Esophagus mucosa (tissue), 1 donor: ENCODE measurements around the gene PCDHA10. TPM values are rescaled to one million over a fixed set of nuclear protein-coding genes. Genes with fewer than 3 reads are reported as not detected.
"Not testable (repeated sequence)": the region's sequence is repeated elsewhere in the genome, so short reads cannot be mapped to it uniquely, and the experiment has no call there.

Experiments
- ATAC-seq: fragments of 200-7000 bp; cut with Tn5 transposase; one replicate; pipeline ENCODE4 v1.9.1; 2020
- total RNA-seq: library from RNA; stranded (reverse); gene quantifications from one replicate; pipeline ENCODE4 v1.2.4, GENCODE V29; 2023
- donor health status: DM: yes; HTN: yes; CAD: no.

Gene PCDHA10
- total RNA-seq, 1 donor from 2014 or later, result 0.08 TPM

DNA sequence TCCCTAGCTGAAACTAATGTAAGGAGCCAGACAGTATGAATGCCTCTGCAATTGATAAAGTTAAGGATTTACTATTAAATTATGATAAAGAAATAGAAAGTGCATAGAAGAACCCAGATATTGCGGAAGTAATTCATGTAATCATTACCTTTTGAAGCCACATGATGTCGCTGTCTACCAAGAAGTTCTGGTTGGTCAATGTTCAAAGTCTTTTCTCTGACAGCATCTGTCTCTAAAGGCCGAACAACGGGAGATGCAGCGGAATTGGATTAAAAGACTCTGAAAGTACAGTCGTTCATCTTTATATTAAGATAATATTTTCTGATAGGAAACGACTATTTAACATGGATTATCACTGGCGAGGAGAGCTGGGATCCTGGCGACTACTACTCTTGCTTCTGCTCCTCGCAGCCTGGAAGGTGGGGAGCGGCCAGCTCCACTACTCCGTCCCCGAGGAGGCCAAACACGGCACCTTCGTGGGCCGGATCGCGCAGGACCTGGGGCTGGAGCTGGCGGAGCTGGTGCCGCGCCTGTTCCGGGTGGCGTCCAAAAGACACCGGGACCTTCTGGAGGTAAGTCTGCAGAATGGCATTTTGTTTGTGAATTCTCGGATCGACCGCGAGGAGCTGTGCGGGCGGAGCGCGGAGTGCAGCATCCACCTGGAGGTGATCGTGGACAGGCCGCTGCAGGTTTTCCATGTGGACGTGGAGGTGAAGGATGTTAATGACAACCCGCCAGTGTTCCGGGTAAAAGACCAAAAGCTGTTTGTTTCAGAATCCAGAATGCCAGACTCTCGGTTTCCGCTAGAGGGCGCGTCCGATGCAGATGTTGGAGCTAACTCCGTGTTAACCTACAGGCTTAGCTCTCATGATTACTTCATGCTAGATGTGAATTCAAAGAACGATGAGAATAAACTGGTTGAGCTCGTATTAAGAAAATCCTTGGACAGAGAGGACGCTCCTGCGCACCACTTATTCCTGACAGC, 14.4 kb upstream of the PCDHA10 start, which contains the start of gene PCDHA8:
Gene PCDHA8, plus strand, starts transcription at position 210 of the 985 bp plus-strand sequence. Its CDS starts 135 bp downstream, at position 345.
- ATAC-seq, result no peak

DNA sequence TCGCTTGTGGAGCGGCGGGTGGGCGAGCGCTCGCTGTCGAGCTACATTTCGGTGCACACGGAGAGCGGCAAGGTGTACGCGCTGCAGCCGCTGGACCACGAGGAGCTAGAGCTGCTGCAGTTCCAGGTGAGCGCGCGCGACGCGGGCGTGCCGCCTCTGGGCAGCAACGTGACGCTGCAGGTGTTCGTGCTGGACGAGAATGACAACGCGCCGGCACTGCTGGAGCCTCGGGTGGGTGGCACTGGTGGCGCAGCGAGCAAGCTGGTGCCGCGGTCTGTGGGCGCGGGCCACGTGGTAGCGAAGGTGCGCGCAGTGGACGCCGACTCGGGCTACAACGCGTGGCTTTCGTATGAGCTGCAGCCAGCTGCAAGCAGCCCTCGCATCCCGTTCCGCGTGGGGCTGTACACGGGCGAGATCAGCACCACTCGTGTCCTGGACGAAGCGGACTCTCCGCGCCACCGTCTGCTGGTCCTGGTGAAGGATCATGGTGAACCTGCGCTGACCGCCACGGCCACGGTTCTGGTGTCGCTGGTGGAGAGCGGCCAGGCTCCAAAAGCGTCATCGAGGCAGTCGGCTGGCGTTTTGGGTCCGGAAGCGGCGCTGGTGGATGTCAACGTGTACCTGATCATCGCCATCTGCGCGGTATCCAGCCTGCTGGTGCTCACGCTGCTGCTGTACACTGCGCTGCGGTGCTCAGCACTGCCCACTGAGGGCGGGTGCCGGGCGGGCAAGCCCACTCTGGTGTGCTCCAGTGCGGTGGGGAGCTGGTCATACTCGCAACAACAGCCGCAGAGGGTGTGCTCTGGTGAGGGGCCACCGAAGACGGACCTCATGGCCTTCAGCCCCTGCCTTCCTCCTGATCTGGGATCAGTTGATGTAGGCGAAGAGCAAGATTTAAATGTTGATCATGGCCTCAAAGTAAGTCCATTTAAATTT, 12.6 kb upstream of the PCDHA10 start:
- no peak for ATAC-seq

DNA sequence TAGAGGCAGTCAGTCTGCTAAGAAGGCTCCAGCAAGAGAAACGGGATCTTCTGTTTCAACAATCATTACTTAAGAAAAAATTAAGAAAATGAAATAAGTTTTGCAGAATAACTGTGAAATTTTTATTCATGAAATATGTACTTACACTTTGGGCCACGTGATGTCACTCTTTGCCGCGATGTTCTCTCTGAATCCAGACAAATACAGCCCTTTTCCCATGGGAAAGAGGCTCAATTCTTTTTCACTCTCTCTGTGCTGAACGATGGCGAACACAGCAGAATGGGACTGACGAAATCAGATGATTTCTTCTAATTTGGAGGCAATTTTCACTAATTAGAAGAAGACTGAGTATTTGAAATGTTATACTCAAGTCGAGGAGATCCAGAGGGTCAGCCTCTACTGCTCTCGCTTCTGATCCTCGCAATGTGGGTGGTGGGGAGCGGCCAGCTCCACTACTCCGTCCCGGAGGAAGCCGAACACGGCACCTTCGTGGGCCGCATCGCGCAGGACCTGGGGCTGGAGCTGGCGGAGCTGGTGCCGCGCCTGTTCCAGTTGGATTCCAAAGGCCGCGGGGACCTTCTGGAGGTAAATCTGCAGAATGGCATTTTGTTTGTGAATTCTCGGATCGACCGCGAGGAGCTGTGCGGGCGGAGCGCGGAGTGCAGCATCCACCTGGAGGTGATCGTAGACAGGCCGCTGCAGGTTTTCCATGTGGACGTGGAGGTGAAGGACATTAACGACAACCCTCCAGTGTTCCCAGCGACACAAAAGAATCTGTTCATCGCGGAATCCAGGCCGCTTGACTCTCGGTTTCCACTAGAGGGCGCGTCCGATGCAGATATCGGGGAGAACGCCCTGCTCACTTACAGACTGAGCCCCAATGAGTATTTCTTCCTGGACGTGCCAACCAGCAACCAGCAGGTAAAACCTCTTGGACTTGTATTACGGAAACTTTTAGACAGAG, 7.3 kb upstream of the PCDHA10 start, which contains the start of gene PCDHA9:
Gene PCDHA9, plus strand, starts transcription at position 244 of the 964 bp plus-strand sequence. Its CDS starts 114 bp downstream, at position 358.
- ATAC-seq, result not testable (repeated sequence)

DNA sequence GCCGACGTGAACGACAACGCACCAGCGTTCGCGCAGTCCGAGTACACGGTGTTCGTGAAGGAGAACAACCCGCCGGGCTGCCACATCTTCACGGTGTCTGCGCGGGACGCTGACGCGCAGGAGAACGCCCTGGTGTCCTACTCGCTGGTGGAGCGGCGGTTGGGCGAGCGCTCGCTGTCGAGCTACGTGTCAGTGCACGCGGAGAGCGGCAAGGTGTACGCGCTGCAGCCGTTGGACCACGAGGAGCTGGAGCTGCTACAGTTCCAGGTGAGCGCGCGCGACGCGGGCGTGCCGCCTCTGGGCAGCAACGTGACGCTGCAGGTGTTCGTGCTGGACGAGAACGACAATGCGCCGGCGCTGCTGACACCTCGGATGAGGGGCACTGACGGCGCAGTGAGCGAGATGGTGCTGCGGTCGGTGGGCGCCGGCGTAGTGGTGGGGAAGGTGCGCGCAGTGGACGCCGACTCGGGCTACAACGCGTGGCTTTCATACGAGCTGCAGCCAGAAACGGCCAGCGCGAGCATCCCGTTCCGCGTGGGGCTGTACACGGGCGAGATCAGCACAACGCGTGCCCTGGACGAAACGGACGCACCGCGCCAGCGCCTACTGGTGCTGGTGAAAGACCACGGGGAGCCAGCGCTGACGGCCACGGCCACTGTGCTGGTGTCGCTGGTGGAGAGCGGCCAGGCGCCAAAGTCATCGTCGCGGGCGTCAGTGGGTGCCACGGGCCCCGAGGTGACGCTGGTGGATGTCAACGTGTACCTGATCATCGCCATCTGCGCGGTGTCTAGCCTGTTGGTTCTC, 5.7 kb upstream of the PCDHA10 start:
- not testable (repeated sequence) for ATAC-seq

DNA sequence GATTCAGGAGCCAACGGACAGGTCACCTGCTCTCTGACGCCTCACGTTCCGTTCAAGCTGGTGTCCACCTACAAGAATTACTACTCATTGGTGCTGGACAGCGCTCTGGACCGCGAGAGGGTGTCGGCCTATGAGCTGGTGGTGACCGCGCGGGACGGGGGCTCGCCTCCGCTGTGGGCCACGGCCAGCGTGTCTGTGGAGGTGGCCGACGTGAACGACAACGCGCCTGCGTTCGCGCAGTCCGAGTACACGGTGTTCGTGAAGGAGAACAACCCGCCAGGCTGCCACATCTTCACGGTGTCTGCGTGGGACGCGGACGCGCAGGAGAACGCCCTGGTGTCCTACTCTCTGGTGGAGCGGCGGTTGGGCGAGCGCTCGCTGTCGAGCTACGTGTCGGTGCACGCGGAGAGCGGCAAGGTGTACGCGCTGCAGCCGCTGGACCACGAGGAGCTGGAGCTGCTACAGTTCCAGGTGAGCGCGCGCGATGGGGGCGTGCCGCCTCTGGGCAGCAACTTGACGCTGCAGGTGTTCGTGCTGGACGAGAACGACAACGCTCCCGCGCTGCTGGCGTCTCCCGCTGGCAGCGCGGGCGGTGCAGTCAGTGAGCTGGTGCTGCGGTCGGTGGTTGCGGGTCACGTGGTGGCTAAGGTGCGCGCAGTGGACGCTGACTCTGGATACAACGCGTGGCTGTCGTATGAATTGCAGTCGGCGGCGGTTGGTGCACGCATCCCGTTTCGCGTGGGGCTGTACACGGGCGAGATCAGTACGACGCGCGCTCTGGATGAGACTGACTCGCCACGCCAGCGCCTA, 1.7 kb downstream of the PCDHA10 start:
- ATAC-seq, result no peak

DNA sequence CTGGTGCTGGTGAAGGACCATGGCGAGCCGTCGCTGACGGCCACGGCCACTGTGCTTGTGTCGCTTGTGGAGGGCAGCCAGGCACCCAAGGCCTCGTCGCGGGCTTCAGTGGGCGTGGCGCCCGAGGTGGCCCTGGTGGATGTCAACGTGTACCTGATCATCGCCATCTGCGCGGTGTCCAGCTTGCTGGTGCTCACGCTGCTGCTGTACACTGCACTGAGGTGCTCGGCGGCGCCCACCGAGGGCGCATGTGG, 2.2 kb downstream of the PCDHA10 start:
- ATAC-seq, result no peak

DNA sequence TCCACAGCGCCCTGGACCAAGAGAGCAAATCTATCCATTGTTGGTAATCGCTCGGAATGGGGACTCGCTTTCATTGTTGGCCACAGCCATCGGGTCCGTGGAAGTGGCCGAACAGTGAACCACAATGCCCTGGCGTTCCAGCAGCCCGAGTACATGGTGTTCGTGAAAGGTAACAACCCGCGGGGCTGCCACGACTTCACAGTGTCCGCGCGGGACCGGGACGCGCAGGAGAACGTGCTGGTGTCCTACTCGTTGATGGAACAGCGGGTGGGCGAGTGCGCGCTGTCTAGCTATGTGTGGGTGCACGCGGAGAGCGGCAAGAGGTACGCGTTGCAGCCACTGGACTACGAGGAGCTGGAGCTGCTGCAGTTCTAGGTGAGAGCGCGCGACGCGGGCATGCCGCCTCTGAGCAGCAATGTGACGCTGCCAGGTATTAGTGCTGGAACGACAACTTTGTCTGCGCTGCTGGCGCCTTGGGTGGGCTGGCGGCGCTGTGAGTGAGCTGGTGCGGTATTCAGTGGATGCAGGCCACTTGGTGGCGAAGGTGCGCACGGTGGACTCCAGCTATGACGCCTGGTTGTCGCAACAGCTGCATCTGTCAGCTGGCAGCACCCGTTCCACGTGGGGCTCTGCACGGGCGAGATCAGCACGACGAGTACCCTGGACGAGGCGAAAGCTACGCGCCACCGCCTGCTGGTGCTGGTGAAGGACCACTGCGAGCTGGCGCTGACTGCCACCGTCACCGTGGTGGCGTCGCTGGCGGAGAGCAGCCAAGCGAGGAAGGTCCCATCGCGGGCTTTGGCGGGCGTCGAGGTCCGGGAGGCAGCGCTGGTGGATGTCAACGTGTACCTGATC, 7.0 kb downstream of the PCDHA10 start:
- ATAC-seq, result no peak

DNA sequence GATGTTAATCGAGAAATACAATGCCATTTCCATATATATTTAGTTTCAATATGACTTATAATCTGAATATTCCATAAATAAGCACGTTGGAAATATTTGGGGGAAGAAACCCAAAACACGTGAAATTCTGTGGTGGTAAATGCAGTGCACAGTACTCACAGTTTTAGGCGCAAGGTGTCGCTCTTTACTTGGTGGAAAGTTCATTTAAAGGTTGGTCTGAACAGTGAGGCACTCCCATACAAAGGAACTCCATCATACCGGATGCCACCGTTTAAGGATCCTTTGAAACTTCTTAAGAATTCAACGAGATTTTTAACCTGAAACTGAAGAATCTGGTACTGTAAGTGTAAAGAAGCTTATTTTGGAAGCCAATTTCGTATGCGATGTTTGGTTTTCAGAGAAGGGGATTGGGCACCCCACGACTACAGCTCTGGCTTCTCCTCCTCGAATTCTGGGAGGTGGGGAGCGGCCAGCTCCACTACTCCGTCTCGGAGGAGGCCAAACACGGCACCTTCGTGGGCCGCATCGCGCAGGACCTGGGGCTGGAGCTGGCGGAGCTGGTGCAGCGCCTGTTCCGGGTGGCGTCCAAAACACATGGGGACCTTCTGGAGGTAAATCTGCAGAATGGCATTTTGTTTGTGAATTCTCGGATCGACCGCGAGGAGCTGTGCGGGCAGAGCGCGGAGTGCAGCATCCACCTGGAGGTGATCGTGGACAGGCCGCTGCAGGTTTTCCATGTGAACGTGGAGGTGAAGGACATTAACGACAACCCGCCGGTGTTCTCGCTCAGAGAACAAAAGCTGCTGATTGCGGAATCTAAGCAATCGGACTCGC, 13.2 kb downstream of the PCDHA10 start, which contains the start of gene PCDHA11:
Gene PCDHA11, plus strand, starts transcription at position 237 of the 834 bp plus-strand sequence. Its CDS starts 147 bp downstream, at position 384.
- ATAC-seq, result no peak

DNA sequence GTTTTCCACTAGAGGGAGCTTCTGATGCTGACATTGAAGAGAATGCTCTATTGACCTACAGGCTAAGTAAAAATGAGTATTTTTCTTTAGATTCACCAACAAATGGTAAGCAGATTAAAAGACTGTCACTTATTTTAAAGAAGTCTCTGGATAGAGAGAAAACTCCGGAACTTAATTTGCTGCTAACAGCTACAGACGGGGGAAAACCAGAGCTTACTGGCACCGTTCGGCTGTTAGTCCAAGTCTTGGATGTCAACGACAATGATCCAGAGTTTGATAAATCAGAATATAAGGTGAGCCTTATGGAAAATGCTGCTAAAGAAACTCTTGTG, 13.8 kb downstream of the PCDHA10 start:
- no peak for ATAC-seq

DNA sequence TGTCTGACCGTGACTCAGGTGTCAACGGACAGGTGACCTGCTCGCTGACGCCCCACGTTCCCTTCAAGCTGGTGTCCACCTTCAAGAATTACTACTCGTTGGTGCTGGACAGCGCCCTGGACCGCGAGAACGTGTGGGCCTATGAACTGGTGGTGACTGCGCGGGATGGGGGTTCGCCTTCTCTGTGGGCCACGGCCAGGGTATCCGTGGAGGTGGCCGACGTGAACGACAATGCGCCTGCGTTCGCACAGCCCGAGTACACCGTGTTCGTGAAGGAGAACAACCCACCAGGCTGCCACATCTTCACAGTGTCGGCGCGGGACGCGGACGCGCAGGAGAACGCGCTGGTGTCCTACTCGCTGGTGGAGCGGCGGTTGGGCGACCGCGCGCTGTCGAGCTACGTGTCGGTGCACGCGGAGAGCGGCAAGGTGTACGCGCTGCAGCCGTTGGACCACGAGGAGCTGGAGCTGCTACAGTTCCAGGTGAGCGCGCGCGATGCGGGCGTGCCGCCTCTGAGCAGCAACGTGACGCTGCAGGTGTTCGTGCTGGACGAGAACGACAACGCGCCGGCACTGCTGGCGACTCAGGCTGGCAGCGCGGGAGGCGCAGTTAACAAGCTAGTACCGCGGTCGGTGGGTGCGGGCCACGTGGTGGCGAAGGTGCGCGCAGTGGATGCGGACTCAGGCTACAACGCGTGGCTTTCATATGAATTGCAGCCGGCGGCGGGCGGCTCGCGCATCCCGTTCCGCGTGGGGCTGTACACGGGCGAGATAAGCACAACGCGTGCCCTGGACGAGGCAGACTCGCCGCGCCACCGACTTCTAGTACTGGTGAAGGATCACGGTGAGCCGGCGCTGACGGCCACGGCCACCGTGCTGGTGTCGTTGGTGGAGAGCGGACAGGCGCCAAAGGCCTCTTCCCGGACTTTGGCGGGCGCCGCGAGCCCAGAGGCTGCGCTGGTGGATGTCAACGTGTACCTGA, 14.8 kb downstream of the PCDHA10 start:
- ATAC-seq, result no peak

DNA sequence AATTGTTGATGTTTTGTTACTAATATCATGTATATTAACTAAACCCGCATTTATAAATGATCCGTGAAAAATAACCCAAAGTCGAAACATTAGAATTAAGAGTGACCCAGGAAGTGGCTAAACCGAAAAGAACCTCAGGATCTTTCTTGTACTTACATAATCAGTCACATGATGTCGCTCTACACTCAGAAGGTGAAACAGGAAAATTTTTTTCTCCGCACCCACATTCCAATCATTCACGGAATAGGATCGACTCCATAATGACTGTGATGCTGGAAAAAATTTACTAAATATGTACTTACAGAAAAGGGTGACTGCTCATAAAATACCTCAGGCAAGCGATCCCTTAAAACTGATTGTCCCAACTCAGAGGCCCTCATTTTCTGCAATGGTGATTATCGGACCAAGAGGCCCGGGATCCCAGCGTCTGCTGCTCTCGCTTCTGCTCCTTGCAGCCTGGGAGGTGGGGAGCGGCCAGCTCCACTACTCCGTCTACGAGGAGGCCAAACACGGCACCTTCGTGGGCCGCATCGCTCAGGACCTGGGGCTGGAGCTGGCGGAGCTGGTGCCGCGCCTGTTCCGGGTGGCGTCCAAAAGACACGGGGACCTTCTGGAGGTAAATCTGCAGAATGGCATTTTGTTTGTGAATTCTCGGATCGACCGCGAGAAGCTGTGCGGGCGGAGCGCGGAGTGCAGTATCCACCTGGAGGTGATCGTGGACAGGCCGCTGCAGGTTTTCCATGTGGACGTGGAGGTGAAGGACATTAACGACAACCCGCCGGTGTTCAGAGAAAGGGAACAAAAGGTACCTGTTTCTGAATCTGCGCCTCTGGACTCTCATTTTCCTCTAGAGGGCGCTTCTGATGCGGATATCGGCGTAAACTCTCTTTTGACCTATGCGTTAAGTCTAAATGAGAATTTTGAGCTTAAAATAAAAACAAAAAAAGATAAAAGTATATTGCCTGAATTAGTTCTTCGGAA, 19.7 kb downstream of the PCDHA10 start, which contains the start of gene PCDHA12:
Gene PCDHA12, plus strand, starts transcription at position 224 of the 981 bp plus-strand sequence. Its CDS starts 165 bp downstream, at position 389.
- no peak for ATAC-seq

DNA sequence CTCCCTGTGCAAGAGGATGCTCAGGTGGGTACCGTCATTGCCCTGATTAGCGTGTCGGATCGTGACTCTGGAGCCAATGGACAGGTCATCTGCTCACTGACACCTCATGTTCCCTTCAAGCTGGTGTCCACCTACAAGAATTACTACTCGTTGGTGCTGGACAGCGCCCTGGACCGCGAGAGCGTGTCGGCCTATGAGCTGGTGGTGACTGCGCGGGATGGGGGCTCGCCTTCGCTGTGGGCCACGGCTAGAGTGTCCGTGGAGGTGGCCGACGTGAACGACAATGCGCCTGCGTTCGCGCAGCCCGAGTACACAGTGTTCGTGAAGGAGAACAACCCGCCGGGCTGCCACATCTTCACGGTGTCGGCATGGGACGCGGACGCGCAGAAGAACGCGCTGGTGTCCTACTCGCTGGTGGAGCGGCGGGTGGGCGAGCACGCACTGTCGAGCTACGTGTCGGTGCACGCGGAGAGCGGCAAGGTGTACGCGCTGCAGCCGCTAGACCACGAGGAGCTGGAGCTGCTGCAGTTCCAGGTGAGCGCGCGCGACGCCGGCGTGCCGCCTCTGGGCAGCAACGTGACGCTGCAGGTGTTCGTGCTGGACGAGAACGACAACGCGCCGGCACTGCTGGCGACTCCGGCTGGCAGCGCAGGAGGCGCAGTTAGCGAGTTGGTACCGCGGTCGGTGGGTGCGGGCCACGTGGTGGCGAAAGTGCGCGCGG, 21.0 kb downstream of the PCDHA10 start:
- ATAC-seq, result not testable (repeated sequence)

DNA sequence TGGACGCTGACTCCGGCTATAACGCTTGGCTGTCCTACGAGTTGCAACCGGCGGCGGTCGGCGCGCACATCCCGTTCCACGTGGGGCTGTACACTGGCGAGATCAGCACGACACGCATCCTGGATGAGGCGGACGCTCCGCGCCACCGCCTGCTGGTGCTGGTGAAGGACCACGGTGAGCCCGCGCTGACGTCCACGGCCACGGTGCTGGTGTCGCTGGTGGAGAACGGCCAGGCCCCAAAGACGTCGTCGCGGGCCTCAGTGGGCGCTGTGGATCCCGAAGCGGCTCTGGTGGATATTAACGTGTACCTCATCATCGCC, 21.5 kb downstream of the PCDHA10 start:
- ATAC-seq, result no peak

DNA sequence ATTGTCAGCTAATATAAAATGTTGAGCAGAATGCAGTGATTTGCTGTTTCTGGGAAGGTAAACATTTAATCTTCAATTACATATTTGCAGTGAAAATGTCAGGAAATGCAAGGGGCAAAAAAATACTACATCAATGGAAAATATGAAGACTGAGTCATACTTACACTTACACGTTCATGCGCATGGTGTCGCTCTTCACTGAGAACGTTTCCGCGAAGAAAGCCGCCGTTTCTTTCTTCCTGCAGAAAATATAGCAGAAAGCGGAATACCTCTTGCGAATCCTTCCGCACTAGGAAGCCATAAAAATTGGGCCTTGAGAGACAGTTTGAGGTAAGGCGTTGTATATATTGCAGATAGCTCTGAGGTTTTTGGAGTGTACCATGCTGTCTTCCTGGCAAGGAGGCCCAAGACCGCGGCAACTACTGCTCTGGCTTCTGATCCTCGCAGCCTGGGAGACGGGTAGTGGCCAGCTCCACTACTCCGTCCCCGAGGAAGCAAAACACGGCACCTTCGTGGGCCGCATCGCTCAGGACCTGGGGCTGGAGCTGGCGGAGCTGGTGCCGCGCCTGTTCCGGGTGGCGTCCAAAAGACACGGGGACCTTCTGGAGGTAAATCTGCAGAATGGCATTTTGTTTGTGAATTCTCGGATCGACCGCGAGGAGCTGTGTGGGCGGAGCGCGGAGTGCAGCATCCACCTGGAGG, 26.3 kb downstream of the PCDHA10 start, which contains the start of gene PCDHA13:
Gene PCDHA13, plus strand, starts transcription at position 236 of the 702 bp plus-strand sequence. Its CDS starts 145 bp downstream, at position 381.
- no peak for ATAC-seq
